ENCODE results near the gene CMPK2.

CMPK2 gene

GRCh38 chr2:6838673-6839319 lies 26.9 kb downstream of the CMPK2 start:
- DNase-seq: no peak

GRCh38 chr2:6835467-6835866 lies 30.2 kb downstream of the CMPK2 start:
- DNase-seq: no peak

GRCh38 chr2:6834163-6834562 lies 31.5 kb downstream of the CMPK2 start:
- DNase-seq: no peak

GRCh38 chr2:6833300-6833604 lies 32.5 kb downstream of the CMPK2 start:
- no peak for DNase-seq

- no peak for DNase-seq
Observed at GRCh38 chr2:6832596-6833299, 33.0 kb downstream of the CMPK2 start.

- no peak for DNase-seq
Observed at GRCh38 chr2:6831229-6831628, 34.5 kb downstream of the CMPK2 start.

GRCh38 chr2:6828299-6828584 lies 37.5 kb downstream of the CMPK2 start:
- DNase-seq: no peak

- DNase-seq: no peak
Observed at GRCh38 chr2:6827566-6828298, 38.0 kb downstream of the CMPK2 start.

GRCh38 chr2:6826081-6826913 lies 39.4 kb downstream of the CMPK2 start:
- DNase-seq: peak; percentile 76

- DNase-seq: no peak
Observed at GRCh38 chr2:6824962-6825361, 40.7 kb downstream of the CMPK2 start.

- no peak for DNase-seq
Observed at GRCh38 chr2:6823111-6823510, 42.6 kb downstream of the CMPK2 start.

- no peak for DNase-seq
Observed at GRCh38 chr2:6822406-6822805, 43.3 kb downstream of the CMPK2 start.

- no peak for DNase-seq
Observed at GRCh38 chr2:6820903-6821584, 44.7 kb downstream of the CMPK2 start.

- DNase-seq: no peak
Observed at GRCh38 chr2:6820236-6820635, 45.5 kb downstream of the CMPK2 start.

- no peak for DNase-seq
Observed at GRCh38 chr2:6819668-6820067, 46.0 kb downstream of the CMPK2 start.

- DNase-seq: no peak
Observed at GRCh38 chr2:6818012-6818411, 47.7 kb downstream of the CMPK2 start.

GRCh38 chr2:6814869-6815268 lies 50.8 kb downstream of the CMPK2 start:
- no peak for DNase-seq

- no peak for DNase-seq
Observed at GRCh38 chr2:6814312-6814711, 51.4 kb downstream of the CMPK2 start.

- DNase-seq: no peak
Observed at GRCh38 chr2:6813573-6813972, 52.1 kb downstream of the CMPK2 start.

- DNase-seq: no peak
Observed at GRCh38 chr2:6812857-6813530, 52.7 kb downstream of the CMPK2 start.

- DNase-seq: no peak
Observed at GRCh38 chr2:6810961-6811360, 54.7 kb downstream of the CMPK2 start.

GRCh38 chr2:6808426-6808825 lies 57.3 kb downstream of the CMPK2 start:
- DNase-seq: no peak

Measured in activated effector memory CD4-positive, alpha-beta T cell treated with anti-CD3 and anti-CD28 coated beads, Interleukin-2, amount 50 U/mL, for 16 hours (primary cell).